LNCAP (cell line): ENCODE measurements around the gene A3GALT2.
A peak's percentile ranks its signal among the peaks of the same experiment; 100 is the strongest.

Experiments used
- TF ChIP-seq, protein P1 (sequence below): fragments of 450-650 bp; IDR thresholded peaks from 2 replicates; pipeline ENCODE4 v1.5.1; 2017; ENCODE audit warnings: mild to moderate bottlenecking

Gene A3GALT2

GRCh38 chr1:33320619-33321165 is at the start of gene A3GALT2:
Gene A3GALT2, minus strand, starts transcription at chr1:33321098. Its CDS starts 0 bp downstream, at chr1:33321098.
- TF ChIP-seq, protein P1, sequence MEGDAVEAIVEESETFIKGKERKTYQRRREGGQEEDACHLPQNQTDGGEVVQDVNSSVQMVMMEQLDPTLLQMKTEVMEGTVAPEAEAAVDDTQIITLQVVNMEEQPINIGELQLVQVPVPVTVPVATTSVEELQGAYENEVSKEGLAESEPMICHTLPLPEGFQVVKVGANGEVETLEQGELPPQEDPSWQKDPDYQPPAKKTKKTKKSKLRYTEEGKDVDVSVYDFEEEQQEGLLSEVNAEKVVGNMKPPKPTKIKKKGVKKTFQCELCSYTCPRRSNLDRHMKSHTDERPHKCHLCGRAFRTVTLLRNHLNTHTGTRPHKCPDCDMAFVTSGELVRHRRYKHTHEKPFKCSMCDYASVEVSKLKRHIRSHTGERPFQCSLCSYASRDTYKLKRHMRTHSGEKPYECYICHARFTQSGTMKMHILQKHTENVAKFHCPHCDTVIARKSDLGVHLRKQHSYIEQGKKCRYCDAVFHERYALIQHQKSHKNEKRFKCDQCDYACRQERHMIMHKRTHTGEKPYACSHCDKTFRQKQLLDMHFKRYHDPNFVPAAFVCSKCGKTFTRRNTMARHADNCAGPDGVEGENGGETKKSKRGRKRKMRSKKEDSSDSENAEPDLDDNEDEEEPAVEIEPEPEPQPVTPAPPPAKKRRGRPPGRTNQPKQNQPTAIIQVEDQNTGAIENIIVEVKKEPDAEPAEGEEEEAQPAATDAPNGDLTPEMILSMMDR, result no peak

GRCh38 chr1:33370301-33370700 is 49.4 kb upstream of the A3GALT2 start:
- TF ChIP-seq, protein P1, result no peak

DNA sequence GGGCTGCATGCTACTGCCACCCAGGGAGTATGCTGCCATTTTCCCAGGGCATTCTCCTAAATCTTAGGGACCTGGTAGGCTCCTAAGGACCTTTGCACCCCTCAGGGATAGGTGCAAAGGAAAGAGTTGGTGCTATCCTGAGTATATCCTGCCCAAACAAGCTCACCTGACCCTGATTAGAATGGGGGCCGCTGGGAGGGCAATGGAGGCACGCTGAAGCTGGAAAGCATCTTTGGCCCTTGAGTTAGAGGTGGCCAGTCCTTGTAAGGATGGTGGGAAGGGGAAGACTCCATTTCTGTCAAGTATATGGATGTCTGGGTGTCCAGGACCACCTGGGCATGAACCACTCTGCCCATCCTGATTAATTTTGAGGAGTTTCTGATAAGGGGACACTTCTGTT is 48.9 kb upstream of the A3GALT2 start:
- TF ChIP-seq, protein P1, result no peak

DNA sequence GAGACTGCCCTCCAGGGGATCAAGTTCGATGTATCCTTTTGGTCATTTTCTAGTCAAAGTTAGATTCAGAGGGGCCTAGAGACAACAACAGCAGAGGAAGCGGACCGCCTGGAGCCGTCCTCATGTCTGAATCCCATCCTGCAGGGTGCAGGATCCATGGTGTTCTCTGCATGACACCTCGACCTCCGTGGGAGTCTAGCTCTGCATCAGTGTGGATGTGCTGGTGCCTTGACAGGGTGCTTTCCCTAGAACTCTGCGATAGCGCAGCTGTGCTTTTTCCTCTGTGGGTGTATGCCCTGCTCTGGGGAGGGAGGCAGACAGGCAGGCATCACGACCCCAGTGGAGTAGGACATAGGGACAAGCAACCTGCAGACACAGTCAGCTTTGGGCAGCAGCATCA is 48.2 kb upstream of the A3GALT2 start:
- TF ChIP-seq, protein P1, result no peak

DNA sequence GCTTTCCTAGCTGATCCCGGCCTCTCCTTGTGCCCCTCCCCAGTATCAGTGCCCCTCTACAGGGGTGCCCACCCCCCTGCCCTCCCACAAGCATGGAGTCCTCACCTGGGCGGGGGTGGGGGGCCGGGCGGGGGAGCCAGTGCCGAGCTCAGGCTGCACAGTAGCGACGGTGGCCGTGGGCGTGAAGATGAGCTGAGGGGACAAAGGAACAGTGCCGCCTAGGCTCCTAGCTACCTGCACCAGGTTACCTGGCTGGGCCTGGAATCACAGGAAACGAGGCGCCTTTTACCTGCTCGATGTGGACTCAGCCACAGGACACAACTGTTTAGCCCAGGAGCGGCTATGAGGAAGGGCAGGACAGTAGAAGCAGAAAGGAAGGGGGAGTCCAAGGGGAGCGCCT is 47.5 kb upstream of the A3GALT2 start:
- TF ChIP-seq, protein P1, result no peak

DNA sequence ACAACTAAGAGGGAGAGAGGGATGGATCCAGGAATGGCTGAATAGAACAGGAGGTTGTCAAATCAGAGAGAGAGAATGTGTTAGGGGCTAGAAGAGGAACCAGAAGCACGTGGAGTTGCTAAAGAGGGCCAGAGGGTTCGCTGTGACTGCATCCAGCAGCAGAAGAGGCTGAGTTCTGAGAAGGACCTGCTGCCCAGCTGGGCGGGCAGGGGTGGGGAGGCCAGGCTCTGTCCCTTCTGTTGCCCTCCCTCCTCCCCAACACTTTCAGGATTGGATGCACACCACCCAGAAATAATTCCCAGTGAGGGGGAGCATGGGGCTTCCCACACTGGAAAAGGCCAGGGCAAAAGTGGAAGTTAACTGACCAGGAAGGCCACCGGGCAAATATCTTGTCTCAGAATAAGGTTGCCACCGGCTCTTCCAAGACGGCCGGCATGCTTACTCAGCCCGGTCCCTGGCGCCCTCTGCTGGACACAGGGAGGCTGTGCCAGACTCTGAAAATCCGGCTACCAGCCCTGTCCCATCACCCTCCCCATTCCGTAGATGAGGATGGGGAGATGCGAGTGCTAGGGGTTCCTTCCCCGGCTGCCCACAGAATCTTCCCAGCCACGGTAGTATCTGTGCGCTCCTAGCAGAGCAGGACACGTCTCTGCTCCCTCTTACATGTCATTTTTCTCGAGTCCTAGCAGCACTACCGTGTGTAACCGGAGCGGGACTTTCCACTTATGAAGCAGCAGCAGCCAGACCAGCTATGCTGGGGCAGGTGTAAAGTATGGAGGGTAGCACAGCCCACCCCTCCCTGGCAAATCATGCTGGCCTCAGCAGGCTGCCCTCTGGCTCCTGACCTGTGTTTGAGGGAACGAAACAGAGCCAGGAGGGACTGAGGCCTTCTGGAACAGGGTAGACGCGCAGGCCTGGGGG is 46.8 kb upstream of the A3GALT2 start:
- TF ChIP-seq, protein P1, result peak; percentile 97

DNA sequence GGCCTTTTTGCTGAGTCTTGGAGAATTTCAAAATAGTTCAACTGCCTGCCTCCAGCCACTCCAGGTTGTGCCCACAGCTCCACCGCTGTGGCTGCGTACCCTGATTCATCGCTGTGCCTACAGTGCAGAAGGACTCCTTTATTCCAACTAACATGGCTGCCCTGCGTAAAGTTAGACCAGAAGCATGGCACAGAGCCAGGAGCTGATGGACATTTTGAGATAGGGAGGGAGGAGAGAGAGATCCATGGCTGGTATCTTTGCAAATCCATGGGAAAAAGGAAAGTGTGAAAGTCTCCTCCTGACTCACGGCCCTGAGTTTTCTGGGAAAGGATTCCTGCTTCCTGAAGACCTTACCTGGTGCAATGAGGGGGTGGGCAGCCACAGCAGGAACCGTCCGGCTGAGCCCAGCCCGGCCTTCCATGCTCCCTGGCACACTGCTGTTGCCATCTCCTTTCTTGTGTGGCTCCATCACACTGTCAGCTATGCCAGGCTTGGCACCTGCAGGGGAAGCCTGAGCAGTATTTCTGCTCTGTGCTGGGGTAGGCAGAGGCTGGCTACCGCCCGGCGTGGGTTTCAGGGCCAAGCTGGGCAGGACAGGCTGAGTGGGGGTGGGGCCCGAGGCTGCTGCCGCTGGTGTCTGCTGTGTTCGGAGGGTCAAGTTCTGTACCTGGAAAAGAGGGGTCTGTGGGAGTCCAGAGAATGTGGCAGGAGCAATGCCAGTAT is 46.0 kb upstream of the A3GALT2 start:
- TF ChIP-seq, protein P1, result no peak
